Central memory CD4-positive, alpha-beta T cell (primary cell): ENCODE measurements around the gene GOLT1A.

Experiments
- DNase-seq: peaks from one replicate; pipeline ENCODE4 v3.0.0; 2022

Gene GOLT1A

DNA sequence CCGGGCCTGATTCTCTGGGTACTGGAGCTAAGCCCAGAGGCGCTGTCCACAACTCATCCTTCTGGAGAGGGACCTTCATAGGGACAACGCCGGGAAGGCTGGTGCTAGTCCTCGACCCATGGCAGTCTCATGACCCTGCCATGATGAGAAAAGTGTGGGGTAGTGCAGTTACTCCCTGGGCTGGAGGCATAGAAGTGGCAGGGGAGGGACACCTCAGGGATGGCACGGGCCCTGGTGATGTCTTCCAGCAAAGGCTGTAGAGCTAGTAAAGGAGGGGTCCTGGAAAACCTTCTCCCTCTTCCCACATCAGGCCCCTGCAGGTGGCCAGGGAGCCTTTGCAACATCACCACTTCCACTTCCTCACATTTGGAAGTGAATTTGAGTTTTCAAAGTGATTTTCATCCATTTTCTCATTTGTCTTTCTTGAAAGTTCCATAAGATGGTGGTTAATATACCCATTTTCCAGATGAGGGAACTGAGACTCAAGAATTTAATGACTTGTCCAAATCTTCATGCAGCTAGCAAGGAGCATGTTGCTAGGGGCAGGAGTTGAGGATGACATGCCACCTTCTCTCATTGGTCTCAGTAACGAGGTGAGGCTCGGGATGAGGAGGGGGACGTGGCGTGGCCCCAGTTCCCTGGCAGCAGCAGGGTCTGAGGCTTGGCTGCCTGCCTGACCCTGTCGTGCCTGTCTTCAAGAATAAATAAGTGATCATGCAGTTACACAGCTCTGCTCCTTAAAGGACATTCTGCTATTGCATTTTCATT lies 3.3 kb upstream of the GOLT1A start:
- DNase-seq = no peak

DNA sequence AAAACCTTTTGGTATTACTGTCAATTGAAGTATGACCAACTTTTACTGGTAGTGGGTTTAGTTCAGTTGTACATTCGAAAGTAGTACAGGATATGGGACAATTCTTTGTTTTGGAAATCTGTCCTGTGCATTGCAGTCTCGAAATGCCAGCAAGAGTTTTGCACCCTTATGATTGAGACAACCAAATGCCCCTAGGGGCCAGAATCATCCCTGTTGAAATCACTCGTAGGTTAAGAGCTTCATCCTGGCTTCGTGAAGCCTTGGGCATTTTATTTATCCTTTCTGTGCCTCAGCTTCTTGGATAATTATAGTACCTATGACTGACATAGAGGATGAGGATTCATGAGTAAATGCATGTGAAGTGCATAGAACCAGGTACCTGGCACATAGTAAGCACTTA lies 2.4 kb upstream of the GOLT1A start:
- no peak for DNase-seq

- DNase-seq = no peak
Observed at GRCh38 chr1:204212715-204213114, 1.1 kb downstream of the GOLT1A start.

DNA sequence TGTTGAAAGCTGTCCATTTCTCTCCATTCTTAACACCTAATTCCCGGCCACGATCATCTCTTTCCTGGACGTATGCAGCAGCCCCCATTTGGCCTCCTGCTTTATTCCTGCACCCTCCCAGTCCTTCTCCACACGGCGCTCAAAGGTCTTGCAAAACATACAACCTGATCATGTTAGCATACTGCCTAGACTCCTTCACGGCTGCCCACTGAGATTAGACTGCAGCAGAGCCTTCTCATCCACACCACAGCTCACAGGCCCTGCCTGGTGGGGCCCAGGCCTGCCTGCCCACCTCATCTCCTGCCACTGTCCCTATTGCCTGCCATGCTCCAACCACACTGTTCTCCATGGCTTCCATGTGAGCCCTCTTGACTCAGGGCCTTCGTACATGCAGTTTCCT lies 2.7 kb downstream of the GOLT1A start:
- no peak for DNase-seq

GRCh38 chr1:204207136-204207616 lies 6.6 kb downstream of the GOLT1A start:
- DNase-seq = peak; percentile 47

DNA sequence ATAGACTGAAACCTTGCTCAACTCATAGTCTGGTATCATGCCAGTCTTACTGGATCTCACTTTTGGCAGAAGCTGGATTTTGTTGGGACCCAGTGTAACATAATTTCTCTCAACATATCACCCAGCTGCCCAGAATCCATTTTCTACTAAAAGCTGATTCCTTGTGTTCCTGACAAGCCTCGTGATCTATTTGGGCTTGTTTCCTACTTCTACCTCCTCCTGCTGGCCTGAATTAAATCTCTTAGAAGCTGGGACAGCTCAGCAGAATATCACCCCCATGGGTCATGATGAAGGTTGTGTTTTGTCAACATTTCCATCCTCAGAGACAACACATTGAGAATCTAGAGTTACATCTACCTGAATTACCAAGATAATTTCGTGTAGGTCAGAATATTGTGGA lies 7.7 kb downstream of the GOLT1A start:
- no peak for DNase-seq

DNA sequence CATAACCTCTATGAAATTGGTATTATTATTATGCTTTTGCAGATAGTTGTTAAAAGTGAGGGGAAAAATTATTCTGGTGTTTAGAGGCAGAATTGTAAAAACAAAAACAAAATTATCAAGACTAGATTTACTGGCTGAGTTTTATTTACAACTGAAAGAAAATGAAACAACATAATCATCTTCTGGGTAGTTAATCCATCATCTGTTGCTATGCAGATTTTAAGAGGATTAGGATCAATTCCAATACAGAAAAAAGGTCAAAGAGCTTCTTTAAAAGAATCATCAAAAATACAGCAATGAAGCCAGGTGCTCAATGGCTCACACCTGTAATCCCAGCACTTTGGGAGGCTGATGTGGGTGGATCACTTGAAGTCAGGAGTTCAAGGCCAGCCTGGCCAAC lies 8.3 kb downstream of the GOLT1A start:
- no peak for DNase-seq

GRCh38 chr1:204204944-204205343 lies 8.8 kb downstream of the GOLT1A start:
- no peak for DNase-seq

DNA sequence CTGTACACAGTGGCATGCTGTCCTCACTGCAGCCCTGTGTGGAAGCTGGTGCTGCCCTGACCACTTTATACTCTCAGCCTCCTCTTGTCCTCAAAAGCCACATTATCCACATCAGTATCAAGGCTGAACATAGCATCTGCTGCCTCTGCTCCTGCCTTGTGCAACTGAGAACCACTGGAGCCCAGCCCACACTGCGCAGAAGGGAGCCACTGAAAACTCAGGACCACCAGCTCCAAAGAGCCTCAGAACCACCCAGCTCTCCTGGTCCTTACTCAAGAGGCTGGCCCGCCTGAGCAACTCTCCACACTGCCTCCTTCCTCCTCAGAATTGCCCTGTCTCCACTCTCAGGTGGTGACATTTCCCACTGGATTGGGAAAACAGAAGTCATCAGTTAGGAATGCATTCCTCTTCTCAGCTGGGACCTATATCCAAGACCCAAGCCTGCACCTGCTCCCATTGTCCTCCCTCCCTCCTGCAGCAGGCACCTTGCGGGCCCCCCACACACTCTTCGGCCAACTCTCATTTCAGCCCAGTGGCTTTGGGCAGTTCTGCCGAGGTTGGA lies 10.5 kb downstream of the GOLT1A start:
- no peak for DNase-seq

DNA sequence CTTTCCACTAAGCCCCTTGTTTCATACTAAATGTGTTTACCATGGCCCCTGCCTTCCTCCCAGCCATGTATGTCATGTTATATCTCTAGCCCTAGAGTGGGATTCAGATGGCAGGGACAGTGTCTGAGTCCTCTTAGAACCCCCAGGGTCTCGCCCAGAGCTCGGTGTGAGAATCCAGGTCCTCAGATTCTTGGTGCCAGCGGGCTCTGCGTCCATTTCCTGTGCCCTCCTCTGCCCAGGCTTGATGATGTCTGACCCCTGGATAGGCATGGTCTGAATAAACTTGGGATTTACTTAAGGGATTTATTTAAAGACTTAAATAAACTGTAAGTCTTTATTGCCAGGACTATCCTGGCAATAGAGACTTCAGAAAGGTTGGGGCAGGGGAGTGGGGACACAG lies 11.3 kb downstream of the GOLT1A start:
- DNase-seq = no peak

DNA sequence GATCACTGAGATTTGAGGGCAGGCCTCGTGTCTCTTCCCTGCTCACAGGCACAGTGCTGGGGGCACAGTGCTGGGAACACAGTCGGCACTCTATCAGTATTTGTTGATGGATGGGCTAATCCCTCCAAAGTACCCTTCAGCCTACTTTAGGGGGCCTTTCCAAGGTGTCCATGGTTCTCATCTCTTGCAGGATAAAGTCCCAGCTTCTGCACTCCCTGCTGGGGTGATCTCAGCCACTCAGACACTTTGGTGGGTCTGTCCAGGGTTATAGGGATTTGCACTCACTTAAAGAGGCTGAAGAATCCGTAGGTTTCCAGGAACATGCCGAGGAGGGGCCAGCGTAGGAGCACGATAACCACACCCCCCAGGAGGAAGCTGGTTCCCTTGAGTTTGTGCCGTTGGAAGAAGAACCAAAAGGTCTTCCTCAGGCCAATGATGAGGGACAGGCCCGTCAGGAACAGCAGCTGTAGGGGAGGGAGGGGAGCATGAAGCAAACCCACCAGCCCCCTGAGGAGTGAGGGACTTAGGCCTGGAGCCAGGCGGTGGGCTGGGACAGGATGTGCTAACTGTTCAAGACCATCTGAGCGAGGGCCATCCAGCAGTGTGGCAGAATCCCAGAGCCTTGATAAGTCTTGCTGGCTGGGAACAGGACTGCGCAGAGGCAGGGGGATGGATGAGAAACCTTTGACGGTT lies 12.3 kb downstream of the GOLT1A start:
- DNase-seq = no peak

- DNase-seq = no peak
Observed at GRCh38 chr1:204199579-204199978, 14.2 kb downstream of the GOLT1A start.

GRCh38 chr1:204198348-204199340 lies 15.1 kb downstream of the GOLT1A start:
- DNase-seq = no peak

DNA sequence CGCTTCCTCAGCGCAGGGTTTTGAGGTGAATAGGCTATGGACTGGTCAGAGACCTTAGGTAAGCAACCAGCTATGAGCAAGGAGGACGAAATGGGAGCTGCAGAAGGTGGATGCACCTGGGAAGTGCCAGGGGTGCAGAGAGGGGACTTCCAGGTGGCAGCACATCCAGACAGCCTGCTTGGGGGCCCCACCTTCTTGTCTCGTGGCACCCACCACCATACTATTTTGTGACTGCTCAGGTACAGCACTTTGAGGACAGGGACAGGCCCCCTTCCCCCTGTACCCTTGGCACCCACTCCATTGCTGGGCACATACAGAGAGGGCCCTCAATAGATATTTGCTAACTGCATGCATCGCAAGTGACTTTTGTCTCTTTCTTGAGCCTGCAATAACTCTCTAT lies 16.7 kb downstream of the GOLT1A start:
- DNase-seq = no peak

- no peak for DNase-seq
Observed at GRCh38 chr1:204196068-204196795, 17.6 kb downstream of the GOLT1A start, which contains the start of gene KISS1. Gene KISS1, minus strand, starts transcription at chr1:204196491. Its CDS starts 3,615 bp downstream, at chr1:204192876.

DNA sequence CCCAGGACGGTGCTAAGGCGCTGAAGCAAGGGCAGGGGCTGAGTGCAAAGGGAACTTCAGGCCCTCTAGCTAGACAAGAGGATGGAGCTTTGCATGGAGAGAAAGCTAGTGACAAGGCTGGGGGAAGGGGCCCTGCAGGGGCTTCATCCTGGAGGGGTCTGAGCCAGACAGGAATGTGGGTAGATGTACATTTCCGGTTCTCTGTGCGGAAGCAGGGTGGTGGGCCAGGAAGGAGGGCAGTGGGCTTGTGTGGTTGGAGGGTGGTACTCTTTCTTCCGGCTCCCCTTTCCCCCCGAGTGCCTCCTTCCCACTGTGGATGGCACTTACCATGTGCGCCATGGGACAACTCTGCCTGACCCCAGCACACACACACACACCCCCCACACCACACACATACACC lies 19.0 kb downstream of the GOLT1A start:
- DNase-seq = no peak

DNA sequence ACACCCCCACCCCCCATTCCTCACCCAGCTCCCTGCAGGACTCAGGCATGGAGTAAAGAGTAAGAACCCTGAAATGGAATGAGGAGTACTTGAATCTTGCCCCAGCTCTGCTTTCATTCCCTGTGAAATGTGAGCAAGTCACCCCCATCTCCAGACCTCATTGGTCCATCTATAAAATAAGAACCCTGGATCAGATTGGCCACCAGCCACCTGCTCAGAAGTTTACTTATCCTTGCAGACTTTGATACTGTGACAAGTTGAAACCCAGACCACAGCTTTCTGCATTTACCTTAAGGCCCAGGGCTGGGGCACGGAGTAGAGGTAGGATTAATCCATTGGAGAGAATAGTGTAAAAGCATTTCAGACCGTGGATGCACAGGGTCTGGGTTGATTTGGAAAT lies 19.7 kb downstream of the GOLT1A start:
- no peak for DNase-seq

DNA sequence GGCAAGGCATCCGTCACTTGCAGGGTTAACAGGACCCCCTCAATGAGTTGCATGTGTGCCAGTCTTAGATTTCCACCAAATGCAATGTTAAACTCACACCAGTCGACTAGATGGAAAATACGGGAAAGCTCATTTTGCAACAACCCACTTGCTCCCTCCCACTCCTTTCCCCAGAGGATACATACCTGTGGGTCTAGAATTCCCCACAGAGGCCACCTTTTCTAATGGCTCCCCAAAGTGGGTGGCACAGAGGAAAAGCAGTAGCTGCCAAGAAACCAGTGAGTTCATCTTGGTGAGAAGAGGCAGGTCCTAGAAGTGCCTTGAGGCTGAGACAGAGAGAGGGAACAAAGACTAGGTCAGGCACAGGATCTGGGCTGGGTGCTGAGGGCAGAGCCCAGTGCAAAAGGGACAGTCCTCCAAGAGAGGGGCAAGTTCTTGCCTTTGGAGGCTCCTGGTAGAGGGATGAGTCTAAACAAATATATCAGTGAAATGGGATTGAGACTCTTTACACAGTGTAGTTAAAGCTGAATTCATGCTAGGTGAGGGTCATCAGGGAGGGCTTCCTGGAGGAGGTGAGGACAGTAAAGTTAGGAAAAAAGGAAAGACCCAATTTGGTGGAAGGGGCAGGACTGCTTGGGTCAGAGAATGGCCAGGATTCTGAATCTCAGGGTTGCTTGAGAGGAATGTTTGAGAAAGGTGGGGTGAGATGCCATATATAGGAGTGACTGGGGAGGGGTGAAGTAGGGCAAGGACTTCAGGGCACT lies 21.0 kb downstream of the GOLT1A start:
- DNase-seq = no peak

- DNase-seq = no peak
Observed at GRCh38 chr1:204192046-204192445, 21.7 kb downstream of the GOLT1A start.

DNA sequence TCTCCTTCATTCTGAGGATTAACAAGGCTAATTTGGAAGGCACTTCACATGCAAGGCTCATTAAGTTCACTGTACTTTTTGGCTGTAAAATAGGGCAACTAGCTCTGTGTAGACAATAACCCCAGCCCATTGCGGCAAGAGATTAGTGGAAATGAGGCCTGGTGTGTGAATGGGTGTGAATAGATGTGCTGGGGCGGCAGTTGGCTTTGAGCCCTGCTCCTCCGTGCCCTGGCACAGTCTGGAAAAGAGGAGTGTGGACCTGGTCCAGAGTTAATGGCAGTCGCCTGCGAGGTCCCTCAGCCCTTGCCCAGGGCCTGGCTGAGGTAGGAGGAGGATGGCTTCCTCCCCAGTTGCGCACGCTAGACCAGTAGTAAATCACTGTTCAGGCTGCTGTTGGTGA lies 22.3 kb downstream of the GOLT1A start:
- DNase-seq = no peak
